Measurements from ENCODE around the gene FIZ1.

FIZ1 gene

GRCh38 chr19:55613930-55614710 lies 14.8 kb upstream of the FIZ1 start:
- no peak for DNase-seq (ENCODE audit: low spot score)

DNA sequence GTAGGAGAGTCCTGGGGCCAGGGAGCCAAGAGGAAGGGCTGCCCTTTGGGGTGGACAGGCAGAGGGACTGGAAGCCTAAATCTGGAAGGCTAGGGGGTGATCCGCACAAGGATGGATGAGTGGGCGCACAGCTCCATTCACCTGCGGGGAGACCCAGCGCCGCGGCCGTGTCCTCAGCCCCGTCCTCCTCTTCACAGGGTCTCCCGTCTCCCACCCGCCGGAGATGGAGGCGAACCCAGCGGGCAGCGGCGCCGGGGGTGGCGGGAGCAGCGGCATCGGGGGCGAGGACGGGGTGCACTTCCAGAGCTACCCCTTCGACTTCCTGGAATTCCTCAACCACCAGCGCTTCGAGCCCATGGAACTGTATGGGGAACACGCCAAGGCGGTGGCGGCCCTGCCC lies 14.1 kb upstream of the FIZ1 start:
- DNase-seq (ENCODE audit: low spot score), result no peak

- no peak for DNase-seq (ENCODE audit: low spot score)
Measured at GRCh38 chr19:55611983-55612645, 12.8 kb upstream of the FIZ1 start.

- no peak for DNase-seq (ENCODE audit: low spot score)
Measured at GRCh38 chr19:55611300-55611982, 12.1 kb upstream of the FIZ1 start.

GRCh38 chr19:55609326-55609725 lies 10.0 kb upstream of the FIZ1 start:
- no peak for DNase-seq (ENCODE audit: low spot score)

DNA sequence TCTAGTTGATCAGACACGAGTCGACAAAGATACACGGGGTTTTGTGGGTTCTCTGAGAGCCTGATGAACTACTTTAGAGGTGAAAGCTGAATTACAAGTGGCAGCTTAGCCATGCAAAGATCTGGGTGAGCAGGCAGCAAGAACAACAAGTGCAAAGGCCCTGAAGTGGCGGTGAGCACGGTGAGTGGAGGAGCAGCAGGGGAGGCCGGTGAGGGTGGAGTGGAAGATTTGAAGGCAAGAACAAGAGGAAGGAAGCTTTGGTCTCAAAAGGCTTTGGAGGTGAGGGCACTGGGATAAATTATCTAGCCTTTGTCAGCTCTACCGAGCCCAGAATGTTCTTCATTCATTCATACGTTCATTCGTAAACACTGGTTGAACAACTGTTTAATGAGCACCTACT lies 7.5 kb upstream of the FIZ1 start:
- DNase-seq (ENCODE audit: low spot score), result no peak

DNA sequence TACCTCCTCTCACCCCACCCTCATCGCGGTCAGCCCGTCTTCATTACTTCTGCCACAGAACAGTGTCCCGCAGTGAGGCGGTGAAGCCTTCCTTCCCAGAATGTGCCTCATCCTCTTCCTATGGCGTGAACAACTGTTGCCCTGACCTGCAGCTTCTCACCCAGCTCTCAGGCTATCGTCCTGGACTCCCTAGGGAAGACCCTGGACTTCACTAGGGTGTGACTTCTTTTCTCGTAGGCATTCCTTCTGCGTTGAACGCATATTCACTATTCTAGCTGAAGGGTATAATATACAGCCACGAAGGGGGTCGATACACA lies 7.1 kb upstream of the FIZ1 start:
- DNase-seq (ENCODE audit: low spot score), result no peak

DNA sequence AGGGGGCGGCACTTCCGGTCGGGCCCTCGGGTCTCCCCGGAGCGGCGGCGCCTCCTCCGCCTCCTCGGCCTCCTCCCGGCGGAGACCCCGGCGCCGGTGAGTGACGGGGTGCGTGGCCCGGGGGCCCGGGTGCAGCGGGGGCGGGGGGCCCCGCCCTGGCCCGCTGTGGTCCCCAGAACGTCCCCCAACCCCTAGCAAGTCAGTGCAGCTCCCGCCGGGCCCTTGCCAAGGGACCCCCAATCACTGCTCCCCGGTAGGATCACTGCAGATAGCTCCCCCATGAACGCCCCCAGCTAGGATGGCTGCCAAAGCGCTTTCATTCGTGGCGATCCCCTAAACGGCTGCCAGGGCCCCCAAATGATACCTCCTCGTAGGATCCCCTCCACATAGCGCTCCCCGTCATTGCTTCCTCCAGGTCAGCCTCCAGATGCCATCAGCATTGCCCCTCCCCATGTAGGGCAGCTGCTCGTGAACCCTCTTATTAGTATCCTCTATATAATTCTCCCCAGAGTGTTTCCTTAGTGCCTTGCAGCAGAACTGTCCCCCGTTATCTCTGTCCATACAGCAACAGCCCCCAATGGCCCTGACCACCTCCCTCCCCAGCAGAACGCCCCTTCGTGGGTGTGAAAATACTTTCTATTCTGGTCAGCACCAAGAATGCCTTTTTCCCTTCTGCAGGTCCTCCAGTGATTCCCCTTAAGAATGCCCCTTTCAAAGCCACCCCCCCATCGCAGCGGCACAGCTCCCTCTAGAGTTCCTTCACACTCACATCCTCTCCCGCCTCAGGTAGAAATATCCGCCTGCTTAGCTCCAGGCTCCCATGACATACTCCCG lies 6.5 kb upstream of the FIZ1 start, which contains the start of gene ZNF865:
ZNF865 (plus strand) TSS at position 11 of the 834 bp plus-strand sequence. CDS start 7,972 bp downstream, outside the sequence.
- peak; percentile 62 for DNase-seq (ENCODE audit: low spot score)

GRCh38 chr19:55605207-55605636 lies 5.9 kb upstream of the FIZ1 start:
- peak; percentile 92 for DNase-seq (ENCODE audit: low spot score)

DNA sequence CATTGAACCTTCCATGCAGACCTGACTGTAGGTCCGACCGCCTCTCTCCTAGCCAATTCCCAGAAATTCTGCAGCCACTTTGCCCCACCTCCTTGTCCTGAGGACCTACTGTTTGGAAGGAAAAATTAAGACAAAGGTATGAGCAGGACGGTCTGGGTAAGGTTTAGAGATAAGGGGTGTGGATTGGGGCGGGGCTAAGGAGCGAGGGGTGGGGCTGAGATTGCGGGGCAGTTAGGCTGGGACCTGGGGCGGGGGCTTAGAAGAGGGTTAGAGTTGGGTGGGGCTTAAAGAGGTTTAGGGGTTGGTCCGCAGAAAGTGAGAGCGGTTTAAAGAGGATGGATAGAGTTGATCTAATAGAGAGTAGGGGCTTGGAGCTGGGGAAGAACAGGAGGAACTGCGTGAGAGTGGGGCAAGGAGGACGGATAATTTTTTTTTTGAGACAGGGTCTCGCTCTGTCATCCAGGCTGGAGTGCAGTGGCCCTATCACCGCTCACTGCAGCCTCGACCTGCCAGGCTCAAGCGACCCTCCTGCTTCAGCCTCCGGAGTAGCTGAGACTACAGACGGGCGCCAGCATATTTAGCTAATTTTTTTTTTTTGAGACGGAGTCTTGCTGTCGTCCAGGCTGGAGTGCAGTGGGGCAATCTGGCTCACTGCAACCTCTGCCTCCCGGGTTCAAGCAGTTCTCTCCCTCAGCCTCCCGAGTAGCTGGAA lies 4.4 kb upstream of the FIZ1 start:
- no peak for DNase-seq (ENCODE audit: low spot score)

DNA sequence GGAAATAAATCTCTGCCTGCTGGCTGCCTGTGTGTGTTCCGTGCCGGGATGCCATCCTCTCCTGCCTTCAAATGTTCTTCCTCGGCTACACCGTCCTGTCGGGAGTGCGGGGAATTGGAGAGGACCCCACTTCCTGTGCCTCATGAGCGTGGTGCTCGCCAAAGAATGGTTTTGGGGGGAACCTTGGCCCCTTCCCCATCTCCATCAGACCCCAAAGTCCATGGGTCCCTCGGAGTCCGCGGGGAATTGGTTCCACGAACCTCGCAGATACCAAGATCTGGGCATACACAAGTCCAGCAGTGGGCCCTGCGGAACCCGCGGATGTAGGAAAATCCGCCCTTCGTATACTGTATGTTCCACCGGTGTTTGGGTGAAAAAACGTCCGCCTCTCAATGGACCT lies 3.8 kb upstream of the FIZ1 start:
- no peak for DNase-seq (ENCODE audit: low spot score)

DNA sequence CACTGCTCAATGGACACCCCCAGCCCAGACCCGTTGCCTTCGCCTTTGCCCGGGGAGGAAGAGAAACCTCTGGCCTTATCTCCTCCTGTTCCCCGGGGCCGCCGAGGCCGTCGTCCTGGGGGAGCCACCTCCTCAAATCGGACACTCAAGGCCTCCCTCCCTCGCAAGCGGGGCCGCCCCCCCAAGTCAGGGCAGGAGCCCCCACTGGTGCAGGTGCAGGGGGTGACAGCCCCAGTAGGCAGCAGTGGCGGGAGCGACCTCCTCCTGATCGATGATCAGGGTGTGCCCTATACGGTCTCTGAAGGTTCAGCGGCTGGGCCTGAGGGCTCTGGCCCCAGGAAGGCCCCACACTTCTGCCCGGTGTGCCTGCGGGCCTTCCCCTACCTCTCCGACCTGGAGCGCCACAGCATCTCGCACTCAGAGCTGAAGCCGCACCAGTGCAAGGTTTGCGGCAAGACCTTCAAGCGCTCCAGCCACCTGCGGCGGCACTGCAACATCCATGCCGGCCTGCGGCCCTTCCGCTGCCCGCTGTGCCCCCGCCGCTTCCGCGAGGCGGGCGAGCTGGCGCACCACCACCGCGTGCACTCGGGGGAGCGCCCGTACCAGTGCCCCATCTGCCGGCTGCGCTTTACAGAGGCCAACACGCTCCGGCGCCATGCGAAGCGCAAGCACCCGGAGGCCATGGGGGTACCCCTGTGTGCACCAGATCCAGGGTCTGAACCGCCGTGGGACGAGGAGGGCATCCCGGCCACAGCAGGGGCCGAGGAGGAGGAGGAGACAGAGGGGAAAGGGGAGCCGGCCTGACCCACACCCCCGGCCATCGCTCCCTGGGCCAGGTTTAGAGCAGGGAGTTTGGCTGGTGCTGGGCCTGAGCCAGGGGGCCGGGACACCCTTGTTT lies 3.0 kb upstream of the FIZ1 start:
- no peak for DNase-seq (ENCODE audit: low spot score)

- DNase-seq (ENCODE audit: low spot score), result no peak
Measured at GRCh38 chr19:55601084-55601483, 1.8 kb upstream of the FIZ1 start.

DNA sequence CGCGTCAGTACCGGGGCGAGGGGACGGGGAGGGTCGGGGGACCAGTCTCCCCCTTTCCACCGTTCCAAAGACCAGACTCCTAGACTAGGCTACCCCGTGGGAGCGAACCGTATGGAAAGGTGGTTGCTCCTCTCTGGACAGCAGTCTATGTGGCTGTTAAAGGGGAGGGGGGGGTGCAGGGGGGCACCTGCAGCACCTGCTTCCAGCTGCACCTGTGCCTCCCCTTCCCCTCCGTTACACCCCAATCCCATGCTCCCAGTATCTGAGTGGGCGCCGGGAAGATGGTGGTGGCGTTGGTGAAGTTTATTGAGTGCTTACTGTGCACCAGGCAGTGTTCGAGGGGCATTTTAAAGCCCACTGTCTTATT lies 1.3 kb upstream of the FIZ1 start:
- DNase-seq (ENCODE audit: low spot score), result no peak

DNA sequence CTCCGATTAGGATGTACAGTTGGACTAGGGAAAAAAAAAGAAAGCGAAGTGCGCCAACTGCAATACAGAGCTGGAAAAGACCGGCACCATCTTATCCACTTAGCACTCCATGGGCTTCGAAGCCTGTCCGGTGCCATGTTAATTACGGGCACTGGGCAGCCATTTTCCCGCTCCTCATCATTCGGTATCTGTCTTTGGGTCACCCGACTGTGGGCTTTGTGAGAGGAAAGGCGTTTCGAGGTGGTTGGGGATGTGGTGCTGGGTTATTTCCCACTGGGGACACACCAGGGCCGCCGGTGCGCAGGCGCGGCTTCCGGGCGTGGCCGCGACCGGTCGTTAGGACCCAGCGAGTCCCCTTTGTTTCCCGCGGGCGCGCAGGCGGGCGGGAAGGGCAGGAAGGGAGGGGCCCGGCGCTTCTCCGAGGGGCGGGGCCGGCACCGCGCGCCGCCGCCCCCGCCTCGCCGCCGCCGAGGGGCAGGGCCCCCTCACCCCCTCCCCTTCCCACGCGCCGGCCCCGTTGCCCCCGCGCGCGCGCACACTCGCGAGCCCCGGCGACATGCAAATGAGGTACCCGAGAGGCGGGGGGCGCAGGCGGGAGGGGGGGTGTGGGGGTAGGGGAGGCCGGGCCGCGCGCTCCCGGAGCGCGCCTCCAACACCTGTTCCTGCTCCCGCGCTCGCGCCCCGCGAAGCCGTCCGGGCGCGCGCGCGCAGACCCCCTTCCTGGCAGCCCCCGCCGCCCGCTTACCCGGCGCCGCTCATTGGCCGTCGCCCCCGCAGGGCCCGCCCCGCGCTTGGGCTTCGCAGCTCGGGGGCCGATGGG lies 735 bp upstream of the FIZ1 start, which contains the start of gene ZNF524:
ZNF524 (plus strand) TSS at position 447 of the 820 bp plus-strand sequence. CDS start 1,825 bp downstream, outside the sequence.
- peak; percentile 91 for DNase-seq (ENCODE audit: low spot score)

DNA sequence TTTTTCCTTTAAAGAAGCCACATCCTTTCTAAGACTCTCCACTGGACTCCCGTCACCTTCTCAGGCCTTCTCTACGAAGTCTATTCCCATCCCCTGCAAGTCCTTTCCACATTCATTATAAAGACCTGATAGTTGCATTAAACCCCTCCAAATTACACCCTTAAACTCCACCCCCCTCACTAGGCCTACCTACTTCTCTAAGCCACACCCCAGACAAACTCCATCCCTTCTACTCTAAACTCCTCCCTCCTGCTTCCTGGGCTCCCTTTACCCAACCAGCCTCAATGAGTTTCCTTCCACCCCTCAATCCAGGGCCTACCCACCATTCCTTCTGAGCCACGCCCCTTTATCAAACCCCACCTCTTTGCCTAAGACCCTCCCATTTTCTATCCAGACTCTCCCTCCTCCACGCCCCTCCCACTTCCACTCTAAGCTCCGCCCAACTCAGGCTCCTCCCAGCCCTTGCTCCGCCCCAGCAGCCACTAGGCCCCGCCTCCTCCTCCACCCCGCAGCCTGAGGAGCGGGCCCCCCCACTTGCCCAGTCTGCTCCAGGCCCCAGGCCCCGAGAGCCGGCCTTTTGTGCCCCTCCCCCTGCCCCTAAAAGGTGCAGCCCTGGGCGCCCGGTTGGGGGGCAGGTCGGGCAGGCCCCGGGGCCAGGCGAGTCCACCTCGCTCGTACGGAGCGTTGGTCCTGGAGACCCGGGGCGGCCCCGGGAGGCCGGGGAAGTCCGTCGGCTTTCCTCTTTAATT lies 424 bp downstream of the FIZ1 start:
- DNase-seq (ENCODE audit: low spot score), result peak; percentile 94

- no peak for DNase-seq (ENCODE audit: low spot score)
Measured at GRCh38 chr19:55598034-55598433, 1.3 kb downstream of the FIZ1 start.

DNA sequence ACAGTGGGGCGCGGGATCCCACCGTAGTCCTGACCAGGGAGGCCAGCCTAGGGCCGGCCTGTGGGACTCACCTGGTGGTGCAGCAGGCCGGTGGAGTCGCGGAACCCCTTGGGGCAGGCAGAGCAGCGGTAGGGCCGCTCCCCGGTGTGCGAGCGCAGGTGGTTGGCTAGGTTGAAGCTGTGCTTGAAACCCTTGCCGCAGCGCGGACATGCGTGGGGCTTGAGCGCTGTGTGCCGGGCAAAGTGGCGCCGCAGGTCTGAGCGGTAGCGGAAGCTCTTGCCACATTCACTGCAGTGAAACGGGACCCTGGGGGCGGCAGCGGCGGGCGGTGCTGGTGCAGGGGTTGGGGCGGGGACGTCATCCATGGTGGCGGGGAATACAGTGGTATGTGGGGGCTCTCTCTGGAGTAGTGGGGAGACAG lies 1.8 kb downstream of the FIZ1 start:
- no peak for DNase-seq (ENCODE audit: low spot score)

DNA sequence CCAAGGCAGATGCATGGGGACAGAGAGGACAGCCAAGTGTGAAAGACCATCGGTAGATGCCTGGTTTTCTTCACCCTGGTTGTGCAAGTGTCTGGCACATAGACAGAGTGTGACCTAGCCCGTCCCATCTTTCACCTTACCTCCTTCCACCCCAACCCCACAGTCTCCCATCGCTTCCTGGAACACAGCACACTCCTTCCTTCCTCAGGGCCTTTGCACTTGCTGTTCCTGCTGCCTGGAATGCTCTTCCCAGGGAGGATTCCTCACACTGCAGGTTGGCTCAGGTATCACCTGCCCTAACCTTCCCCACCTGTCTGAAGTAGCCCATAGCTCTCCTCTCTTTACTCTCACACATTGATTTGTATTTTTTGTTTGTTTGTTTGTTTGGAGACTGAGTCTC lies 3.0 kb downstream of the FIZ1 start:
- no peak for DNase-seq (ENCODE audit: low spot score)
